K562 (cell line): Measurements from ENCODE around the gene INTS12. TPM values are rescaled to one million over a fixed set of nuclear protein-coding genes. Genes with fewer than 3 reads are reported as not detected.
A peak's percentile ranks its signal among the peaks of the same experiment; 100 is the strongest.

Source experiments
- CC2D1A ChIP-seq: fragments of 450-650 bp; IDR thresholded peaks from 2 replicates; pipeline ENCODE4 v1.6.1; 2017; ENCODE audit warnings: mild to moderate bottlenecking
- COPS2 ChIP-seq: fragments of 450-650 bp; conservative IDR thresholded peaks from 2 replicates; pipeline ENCODE4 v1.6.1; 2016; ENCODE audit warnings: mild to moderate bottlenecking, moderate library complexity
- HDAC1 ChIP-seq, 2 experiments: fragments of 450-650 bp; IDR thresholded peaks; 2 replicates each; pipeline ENCODE4 v1.6.1; 2016 to 2017; ENCODE audit warnings: inconsistent platforms in 1 of 2, mild to moderate bottlenecking in 1 of 2, moderate library complexity in 1 of 2
- HMG20A ChIP-seq: fragments of 450-650 bp; formaldehyde crosslinking; conservative IDR thresholded peaks from 2 replicates; pipeline ENCODE4 v1.4.0; 2020; ENCODE audit warnings: mild to moderate bottlenecking, mixed read lengths
- KLF16 ChIP-seq: IDR thresholded peaks from 2 replicates; pipeline ENCODE4 v1.6.1; 2016; ENCODE audit warnings: antibody characterized with exemption
- MCM3 ChIP-seq: fragments of 450-650 bp; IDR thresholded peaks from 2 replicates; pipeline ENCODE4 v1.6.1; 2016
- NUFIP1 ChIP-seq: fragments of 450-650 bp; IDR thresholded peaks from 2 replicates; pipeline ENCODE4 v1.6.1; 2018; ENCODE audit not compliant: partially characterized antibody
- RAD51 ChIP-seq: fragments of 450-650 bp; IDR thresholded peaks from 2 replicates; pipeline ENCODE4 v1.7.1; 2016; ENCODE audit warnings: low read depth, mild to moderate bottlenecking, borderline replicate concordance
- YY1 ChIP-seq, 3 experiments: IDR thresholded peaks; 2 replicates each; pipeline ENCODE4 v1.6.1; 2011; ENCODE audit warnings: low read length in 2 of 3, mild to moderate bottlenecking in 2 of 3, moderate library complexity in 2 of 3, borderline replicate concordance in 1 of 3, control low read depth in 1 of 3, low read depth in 1 of 3; ENCODE audit not compliant: insufficient read depth in 3 of 3, insufficient replicate concordance in 2 of 3, control insufficient read depth in 1 of 3, insufficient read length in 1 of 3; ENCODE audit errors: extremely low read depth in 1 of 3
- ZC3H11A ChIP-seq: IDR thresholded peaks from 2 replicates; pipeline ENCODE4 v1.6.1; 2012; ENCODE audit warnings: low read depth, low read length, improper control_type of control experiment
- ZNF232 ChIP-seq: sonication (generic); formaldehyde crosslinking; IDR thresholded peaks from 2 replicates; pipeline ENCODE4 v1.8.0; 2022; ENCODE audit warnings: mild to moderate bottlenecking, missing genetic modification reagents
- ZNF696 ChIP-seq: fragments of 250-450 bp; sonication (Bioruptor Pico); conservative IDR thresholded peaks from 2 replicates; pipeline ENCODE4 v1.4.0; 2020; ENCODE audit warnings: mild to moderate bottlenecking, moderate library complexity
- polyA plus RNA-seq, 8 experiments: library from polyadenylated mRNA; depleted of rRNA in 4 of 8; stranded (reverse) in 5 of 8; unstranded in 3 of 8; fragments of >200 nt; fragmentation: Nextera tagmentation in 2 of 8; fragmentation: Illumina TruSeq in 1 of 8; extraction: Ambion mirVana in 2 of 8; extraction: Trizol in 1 of 8; gene quantifications; 2 replicates each; pipeline versions ENCODE4 v1.2.1 to v1.2.3, GENCODE V29; 2011 to 2014; ENCODE audit warnings: inconsistent platforms in 1 of 8, missing spikeins in 1 of 8
- total RNA-seq, 7 experiments: library from RNA; depleted of rRNA in 6 of 7; stranded (reverse); fragments of >200 nt in 6 of 7; fragmentation: Illumina TruSeq in 2 of 7; extraction: Trizol in 2 of 7; gene quantifications; 2 replicates each; pipeline versions ENCODE4 v1.2.1 to v1.2.3, GENCODE V29; 2011 to 2021; ENCODE audit warnings: low replicate concordance in 1 of 7
- TF ChIP-seq, protein P1 (sequence below): fragments of 250-450 bp; sonication (Bioruptor Pico); IDR thresholded peaks from 2 replicates; pipeline ENCODE4 v1.5.0; 2020; ENCODE audit warnings: mild to moderate bottlenecking, borderline replicate concordance
- TF ChIP-seq, protein P2 (sequence below): sonication (generic); formaldehyde crosslinking; IDR thresholded peaks from 2 replicates; pipeline ENCODE4 v1.8.0; 2022; ENCODE audit warnings: mild to moderate bottlenecking, missing genetic modification reagents
- TF ChIP-seq, protein P3 (sequence below), 2 experiments: fragments of 450-650 bp in 1 of 2; sonication (generic) in 1 of 2; formaldehyde crosslinking in 1 of 2; IDR thresholded peaks in 1 of 2; conservative IDR thresholded peaks in 1 of 2; 2 replicates each; pipeline versions ENCODE4 v1.6.1 to v1.8.1; 2016 to 2023; ENCODE audit warnings: mild to moderate bottlenecking in 2 of 2, moderate library complexity in 2 of 2, inconsistent platforms in 1 of 2, missing genetic modification reagents in 1 of 2
- TF ChIP-seq, protein P4 (sequence below), 2 experiments: IDR thresholded peaks; 2 replicates each; pipeline ENCODE4 v1.6.1; 2012; ENCODE audit warnings: improper control_type of control experiment in 2 of 2, low read depth in 2 of 2, low read length in 2 of 2, borderline replicate concordance in 1 of 2

Gene INTS12
- total and polyA plus RNA-seq, 9 of the 15 experiments (the other 6 are each of a cell fraction or from before 2014, with no cell fraction given) = 24.5 to 82.9 (median 41.2) TPM

DNA sequence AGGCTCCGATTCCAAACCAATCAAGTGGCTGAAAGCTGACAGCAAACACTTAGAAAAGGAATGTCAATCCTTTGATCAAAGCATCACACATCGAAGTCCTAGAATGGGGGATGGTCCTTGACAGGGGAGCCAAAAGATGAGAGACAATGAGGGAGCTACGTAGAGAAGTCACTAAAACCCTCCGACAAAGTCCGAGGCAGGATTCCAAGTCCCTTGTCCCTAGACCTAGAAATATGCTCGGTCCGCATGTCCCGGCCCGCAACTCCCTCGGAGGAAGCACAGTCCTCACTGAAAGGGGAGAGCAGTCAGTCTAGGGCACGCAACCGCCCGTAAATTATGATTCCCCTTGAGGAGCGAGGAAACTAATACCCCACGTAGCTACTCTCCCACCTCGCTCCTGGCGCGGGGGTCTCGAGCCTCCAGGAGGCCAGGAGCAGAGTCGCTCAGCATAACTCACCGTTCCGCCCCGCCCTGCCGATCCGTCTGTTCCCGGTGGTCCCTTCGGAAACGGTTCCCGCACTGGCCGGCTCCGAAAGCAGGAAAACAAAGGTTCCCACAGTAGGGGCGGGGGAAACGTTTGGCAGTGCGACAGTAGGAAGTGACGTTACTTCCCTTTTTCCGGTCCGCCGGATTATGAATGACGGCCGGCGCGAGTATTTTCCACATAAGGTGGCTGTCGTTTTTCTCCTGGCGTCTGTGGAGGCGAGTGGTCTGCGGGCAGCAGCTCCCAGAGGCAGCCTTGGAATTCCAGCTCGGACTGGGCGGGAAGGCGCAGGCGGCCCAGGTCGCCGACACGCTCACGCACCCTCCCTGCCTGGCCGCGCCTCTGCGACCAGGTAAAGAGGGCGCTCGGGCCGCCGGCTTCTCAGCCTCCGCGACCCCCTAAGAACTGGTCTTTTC, at the start of gene INTS12, which contains the start of gene GSTCD (continued):
- TF ChIP-seq HMG20A (CRISPR knock-in tag) (no peak), ZC3H11A (peak; percentile 99), ZNF696 (CRISPR knock-in tag) (no peak), CC2D1A (peak; percentile 73), HDAC1 (IDR thresholded peaks at IDR 0.05) (peak in 1 of 2 experiments; percentile 86; a peak in 2 of 4 replicates), MCM3 (no peak), NUFIP1 (no peak), KLF16 (no peak), COPS2 (no peak), ZNF232 (CRISPR knock-in tag) (no peak), RAD51 (no peak), YY1 (IDR thresholded peaks at IDR 0.05; ENCODE audit: borderline replicate concordance in 1 of 3, control insufficient read depth in 1 of 3, extremely low read depth in 1 of 3, insufficient read depth in 3 of 3, insufficient read length in 1 of 3, insufficient replicate concordance in 2 of 3, low read depth in 1 of 3, low read length in 2 of 3) (peak; percentile 8 to 83 (median 78))
- TF ChIP-seq, protein P1, sequence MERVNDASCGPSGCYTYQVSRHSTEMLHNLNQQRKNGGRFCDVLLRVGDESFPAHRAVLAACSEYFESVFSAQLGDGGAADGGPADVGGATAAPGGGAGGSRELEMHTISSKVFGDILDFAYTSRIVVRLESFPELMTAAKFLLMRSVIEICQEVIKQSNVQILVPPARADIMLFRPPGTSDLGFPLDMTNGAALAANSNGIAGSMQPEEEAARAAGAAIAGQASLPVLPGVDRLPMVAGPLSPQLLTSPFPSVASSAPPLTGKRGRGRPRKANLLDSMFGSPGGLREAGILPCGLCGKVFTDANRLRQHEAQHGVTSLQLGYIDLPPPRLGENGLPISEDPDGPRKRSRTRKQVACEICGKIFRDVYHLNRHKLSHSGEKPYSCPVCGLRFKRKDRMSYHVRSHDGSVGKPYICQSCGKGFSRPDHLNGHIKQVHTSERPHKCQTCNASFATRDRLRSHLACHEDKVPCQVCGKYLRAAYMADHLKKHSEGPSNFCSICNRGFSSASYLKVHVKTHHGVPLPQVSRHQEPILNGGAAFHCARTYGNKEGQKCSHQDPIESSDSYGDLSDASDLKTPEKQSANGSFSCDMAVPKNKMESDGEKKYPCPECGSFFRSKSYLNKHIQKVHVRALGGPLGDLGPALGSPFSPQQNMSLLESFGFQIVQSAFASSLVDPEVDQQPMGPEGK (CRISPR knock-in tag) = no peak
- TF ChIP-seq, protein P2, sequence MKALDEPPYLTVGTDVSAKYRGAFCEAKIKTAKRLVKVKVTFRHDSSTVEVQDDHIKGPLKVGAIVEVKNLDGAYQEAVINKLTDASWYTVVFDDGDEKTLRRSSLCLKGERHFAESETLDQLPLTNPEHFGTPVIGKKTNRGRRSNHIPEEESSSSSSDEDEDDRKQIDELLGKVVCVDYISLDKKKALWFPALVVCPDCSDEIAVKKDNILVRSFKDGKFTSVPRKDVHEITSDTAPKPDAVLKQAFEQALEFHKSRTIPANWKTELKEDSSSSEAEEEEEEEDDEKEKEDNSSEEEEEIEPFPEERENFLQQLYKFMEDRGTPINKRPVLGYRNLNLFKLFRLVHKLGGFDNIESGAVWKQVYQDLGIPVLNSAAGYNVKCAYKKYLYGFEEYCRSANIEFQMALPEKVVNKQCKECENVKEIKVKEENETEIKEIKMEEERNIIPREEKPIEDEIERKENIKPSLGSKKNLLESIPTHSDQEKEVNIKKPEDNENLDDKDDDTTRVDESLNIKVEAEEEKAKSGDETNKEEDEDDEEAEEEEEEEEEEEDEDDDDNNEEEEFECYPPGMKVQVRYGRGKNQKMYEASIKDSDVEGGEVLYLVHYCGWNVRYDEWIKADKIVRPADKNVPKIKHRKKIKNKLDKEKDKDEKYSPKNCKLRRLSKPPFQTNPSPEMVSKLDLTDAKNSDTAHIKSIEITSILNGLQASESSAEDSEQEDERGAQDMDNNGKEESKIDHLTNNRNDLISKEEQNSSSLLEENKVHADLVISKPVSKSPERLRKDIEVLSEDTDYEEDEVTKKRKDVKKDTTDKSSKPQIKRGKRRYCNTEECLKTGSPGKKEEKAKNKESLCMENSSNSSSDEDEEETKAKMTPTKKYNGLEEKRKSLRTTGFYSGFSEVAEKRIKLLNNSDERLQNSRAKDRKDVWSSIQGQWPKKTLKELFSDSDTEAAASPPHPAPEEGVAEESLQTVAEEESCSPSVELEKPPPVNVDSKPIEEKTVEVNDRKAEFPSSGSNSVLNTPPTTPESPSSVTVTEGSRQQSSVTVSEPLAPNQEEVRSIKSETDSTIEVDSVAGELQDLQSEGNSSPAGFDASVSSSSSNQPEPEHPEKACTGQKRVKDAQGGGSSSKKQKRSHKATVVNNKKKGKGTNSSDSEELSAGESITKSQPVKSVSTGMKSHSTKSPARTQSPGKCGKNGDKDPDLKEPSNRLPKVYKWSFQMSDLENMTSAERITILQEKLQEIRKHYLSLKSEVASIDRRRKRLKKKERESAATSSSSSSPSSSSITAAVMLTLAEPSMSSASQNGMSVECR (CRISPR knock-in tag) = peak; percentile 67; the same call in 1 of the 2 replicates
- TF ChIP-seq, protein P3, sequence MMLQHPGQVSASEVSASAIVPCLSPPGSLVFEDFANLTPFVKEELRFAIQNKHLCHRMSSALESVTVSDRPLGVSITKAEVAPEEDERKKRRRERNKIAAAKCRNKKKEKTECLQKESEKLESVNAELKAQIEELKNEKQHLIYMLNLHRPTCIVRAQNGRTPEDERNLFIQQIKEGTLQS (IDR thresholded peaks at IDR 0.05) = peak; percentile 66
- TF ChIP-seq, protein P3 (CRISPR knock-in tag; conservative IDR thresholded peaks at IDR 0.05) = no peak
- TF ChIP-seq, protein P4, sequence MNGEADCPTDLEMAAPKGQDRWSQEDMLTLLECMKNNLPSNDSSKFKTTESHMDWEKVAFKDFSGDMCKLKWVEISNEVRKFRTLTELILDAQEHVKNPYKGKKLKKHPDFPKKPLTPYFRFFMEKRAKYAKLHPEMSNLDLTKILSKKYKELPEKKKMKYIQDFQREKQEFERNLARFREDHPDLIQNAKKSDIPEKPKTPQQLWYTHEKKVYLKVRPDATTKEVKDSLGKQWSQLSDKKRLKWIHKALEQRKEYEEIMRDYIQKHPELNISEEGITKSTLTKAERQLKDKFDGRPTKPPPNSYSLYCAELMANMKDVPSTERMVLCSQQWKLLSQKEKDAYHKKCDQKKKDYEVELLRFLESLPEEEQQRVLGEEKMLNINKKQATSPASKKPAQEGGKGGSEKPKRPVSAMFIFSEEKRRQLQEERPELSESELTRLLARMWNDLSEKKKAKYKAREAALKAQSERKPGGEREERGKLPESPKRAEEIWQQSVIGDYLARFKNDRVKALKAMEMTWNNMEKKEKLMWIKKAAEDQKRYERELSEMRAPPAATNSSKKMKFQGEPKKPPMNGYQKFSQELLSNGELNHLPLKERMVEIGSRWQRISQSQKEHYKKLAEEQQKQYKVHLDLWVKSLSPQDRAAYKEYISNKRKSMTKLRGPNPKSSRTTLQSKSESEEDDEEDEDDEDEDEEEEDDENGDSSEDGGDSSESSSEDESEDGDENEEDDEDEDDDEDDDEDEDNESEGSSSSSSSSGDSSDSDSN (IDR thresholded peaks at IDR 0.05; ENCODE audit: borderline replicate concordance in 1 of 2, low read depth in 2 of 2, low read length in 2 of 2) = peak; percentile 92
